Neuron (in vitro differentiated cells): ENCODE measurements around the gene SLC5A6.

Experiments used
- H2AFZ ChIP-seq: one replicate; pipeline ENCODE4 v1.6.1; 2013; ENCODE audit warnings: low read depth, mild to moderate bottlenecking, inconsistent platforms, low read length, moderate library complexity
- H3K27me3 ChIP-seq: one replicate; pipeline ENCODE4 v1.6.1; 2013; ENCODE audit warnings: low read length; ENCODE audit not compliant: insufficient read depth
- H3K36me3 ChIP-seq: one replicate; pipeline ENCODE4 v1.6.1; 2013; ENCODE audit warnings: low read length; ENCODE audit not compliant: insufficient read depth
- H3K4me1 ChIP-seq: one replicate; pipeline ENCODE4 v1.6.1; 2013; ENCODE audit warnings: low read length; ENCODE audit not compliant: insufficient read depth
- H3K4me3 ChIP-seq: 2 replicates; pipeline ENCODE4 v1.5.1; 2013; ENCODE audit warnings: mild to moderate bottlenecking, low read length, moderate library complexity
- H3K9me3 ChIP-seq: one replicate; pipeline ENCODE4 v1.6.1; 2013; ENCODE audit warnings: low read length

Gene SLC5A6

DNA sequence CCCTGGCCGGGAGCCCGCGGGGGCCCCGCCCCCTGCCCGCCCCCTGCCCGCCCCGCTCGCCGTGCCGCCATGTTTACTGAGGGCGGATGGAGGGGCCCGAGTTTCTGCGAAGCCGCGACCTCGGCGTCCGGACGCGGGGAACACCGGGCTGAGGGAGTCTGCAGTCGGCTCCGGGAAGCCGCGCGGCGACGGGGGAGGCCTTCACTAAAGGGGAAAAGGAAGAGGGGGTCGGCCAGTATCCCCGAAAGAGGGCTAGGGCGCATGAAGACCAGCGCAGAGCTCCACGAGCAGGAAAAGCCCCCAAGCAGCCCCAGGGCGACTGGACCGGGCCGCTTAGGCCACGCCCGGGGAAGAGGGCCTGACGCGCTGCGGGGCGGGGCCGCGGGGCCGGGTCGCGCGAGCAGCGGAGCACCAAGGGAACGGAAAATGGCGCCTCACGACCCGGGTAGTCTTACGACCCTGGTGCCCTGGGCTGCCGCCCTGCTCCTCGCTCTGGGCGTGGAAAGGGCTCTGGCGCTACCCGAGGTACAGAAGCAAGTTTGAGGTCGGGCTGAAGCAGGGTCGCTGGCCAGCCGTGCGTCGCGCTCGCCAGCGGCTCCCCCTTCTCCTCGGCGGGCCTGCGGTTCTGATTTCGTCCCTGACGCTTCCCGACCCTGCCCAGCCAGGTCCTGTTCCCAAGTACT, at the start of gene SLC5A6, which contains the start of gene ATRAID:
Gene SLC5A6, minus strand, starts transcription at position 326 of the 683 bp plus-strand sequence. CDS start 4,618 bp downstream, outside the sequence.
Gene ATRAID, plus strand, starts transcription at position 99 of the 683 bp plus-strand sequence. Its CDS starts 328 bp downstream, at position 427.
- no peaks in the 10 kb centered on the region for H3K9me3 ChIP-seq
- no peaks in the 10 kb centered on the region for H3K27me3 ChIP-seq
- H2AFZ ChIP-seq: peak within 1 kb of the TSS; percentile 79
- peak within 1 kb of the TSS; percentile 89 for H3K4me3 ChIP-seq
- peaks cover 11% of the 10 kb centered on the region for H3K4me1 ChIP-seq
- peaks cover 39% of the 10 kb centered on the region for H3K36me3 ChIP-seq

DNA sequence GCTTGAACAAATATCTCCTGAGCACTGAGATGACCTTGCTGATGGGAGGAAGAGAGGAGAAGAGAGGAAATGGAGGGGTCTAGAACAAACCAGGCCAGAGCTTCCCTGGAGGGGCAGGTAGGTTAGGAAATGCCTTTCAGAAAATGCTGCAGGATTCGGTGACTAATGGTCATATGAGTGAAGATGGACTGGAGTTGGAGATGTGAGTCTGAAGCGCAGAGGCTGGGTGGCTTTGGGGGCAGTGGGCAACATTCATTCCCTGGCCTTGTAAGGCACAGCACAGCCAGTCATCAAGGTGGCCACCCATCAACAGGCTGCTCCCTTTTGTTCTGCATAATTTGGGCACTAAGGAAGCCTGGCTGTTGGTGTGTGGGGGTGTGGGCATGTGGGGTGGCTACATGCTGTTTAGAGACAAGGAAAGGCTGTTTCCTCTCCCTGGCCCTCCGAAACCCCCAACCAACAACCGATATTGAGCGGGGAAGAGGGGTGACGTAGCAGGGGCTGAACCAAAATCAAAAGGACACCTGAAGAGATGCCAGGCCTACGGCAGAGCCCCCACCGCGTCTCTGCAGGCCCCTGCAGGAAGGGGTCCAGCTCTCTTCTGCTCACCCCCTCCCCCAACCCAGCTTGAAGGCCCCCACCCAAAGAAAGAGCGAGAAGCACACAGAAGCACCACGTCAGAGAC, 49.3 kb upstream of the SLC5A6 start:
- Histone ChIP-seq H3K4me3 (no peak overlapping the region), H2AFZ (peak overlapping the region; percentile 49)

DNA sequence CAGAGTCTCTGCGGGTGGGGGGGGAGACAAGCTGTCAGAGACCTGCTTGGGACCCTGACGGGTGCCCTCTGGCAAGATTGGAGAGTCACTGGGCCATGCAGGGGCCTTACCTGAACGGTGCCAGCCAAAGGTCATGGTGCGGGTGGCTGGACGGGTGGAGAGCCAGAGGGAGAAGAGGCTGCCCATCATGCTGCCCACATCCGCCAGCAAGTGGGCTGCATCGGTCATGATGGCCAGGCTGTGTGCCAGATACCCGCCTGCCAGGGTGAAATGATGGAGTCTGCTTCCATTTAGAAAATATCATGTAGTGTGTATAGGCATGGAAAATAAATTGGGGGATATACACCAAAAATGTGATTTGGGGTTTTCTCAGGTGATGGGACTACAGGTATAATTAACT, 46.0 kb upstream of the SLC5A6 start:
- H3K4me3 ChIP-seq: no peak overlapping the region
- H3K9me3 ChIP-seq: no peaks in the 10 kb centered on the region
- H2AFZ ChIP-seq: no peak overlapping the region
- no peaks in the 10 kb centered on the region for H3K36me3 ChIP-seq
- H3K4me1 ChIP-seq: peaks cover under 1% of the 10 kb centered on the region
- peaks cover 76% of the 10 kb centered on the region for H3K27me3 ChIP-seq

More for the DNA sequence above, 49.3 kb upstream of the SLC5A6 start:
- Histone ChIP-seq H3K27me3 (peaks cover 89% of the 10 kb centered on the region), H3K4me1 (peaks cover 14% of the 10 kb centered on the region), H3K9me3 (no peaks in the 10 kb centered on the region), H3K36me3 (no peaks in the 10 kb centered on the region)

GRCh38 chr2:27256855-27257454, 44.9 kb upstream of the SLC5A6 start:
- no peaks in the 10 kb centered on the region for H3K36me3 ChIP-seq
- H3K4me3 ChIP-seq: no peak overlapping the region
- no peak overlapping the region for H2AFZ ChIP-seq
- no peaks in the 10 kb centered on the region for H3K4me1 ChIP-seq
- no peaks in the 10 kb centered on the region for H3K9me3 ChIP-seq
- peaks cover 70% of the 10 kb centered on the region for H3K27me3 ChIP-seq

GRCh38 chr2:27255660-27256059, 43.6 kb upstream of the SLC5A6 start:
- H3K36me3 ChIP-seq: no peaks in the 10 kb centered on the region
- no peak overlapping the region for H3K4me3 ChIP-seq
- H3K4me1 ChIP-seq: no peaks in the 10 kb centered on the region
- no peaks in the 10 kb centered on the region for H3K9me3 ChIP-seq
- peaks cover 68% of the 10 kb centered on the region for H3K27me3 ChIP-seq
- H2AFZ ChIP-seq: no peak overlapping the region

GRCh38 chr2:27255187-27255586, 43.1 kb upstream of the SLC5A6 start:
- Histone ChIP-seq H3K4me1 (peaks cover 4% of the 10 kb centered on the region), H3K4me3 (no peak overlapping the region), H3K36me3 (no peaks in the 10 kb centered on the region), H2AFZ (no peak overlapping the region), H3K9me3 (no peaks in the 10 kb centered on the region), H3K27me3 (peaks cover 63% of the 10 kb centered on the region)

DNA sequence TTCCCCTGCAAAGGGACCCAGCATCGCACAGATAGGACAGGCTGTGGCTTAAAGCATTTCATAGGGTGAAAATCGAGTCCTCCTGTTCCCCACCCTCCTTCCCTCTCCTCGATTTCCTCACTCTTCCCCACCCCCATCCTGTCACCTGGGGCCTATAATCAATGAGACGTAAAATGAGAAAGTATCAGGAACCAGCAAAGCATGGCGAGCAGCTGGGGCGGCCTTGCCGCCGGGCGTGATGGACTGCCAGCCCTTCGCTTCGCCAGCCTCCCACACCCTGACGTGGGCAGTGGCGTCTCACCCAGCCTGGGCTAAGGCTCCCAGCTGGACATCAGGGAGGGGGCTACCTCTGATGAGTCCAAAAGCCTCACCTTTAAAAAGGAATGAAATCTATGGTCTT, 39.7 kb upstream of the SLC5A6 start:
- no peak overlapping the region for H3K4me3 ChIP-seq
- no peaks in the 10 kb centered on the region for H3K36me3 ChIP-seq
- peaks cover 35% of the 10 kb centered on the region for H3K27me3 ChIP-seq
- peaks cover 4% of the 10 kb centered on the region for H3K4me1 ChIP-seq
- no peaks in the 10 kb centered on the region for H3K9me3 ChIP-seq
- H2AFZ ChIP-seq: no peak overlapping the region

DNA sequence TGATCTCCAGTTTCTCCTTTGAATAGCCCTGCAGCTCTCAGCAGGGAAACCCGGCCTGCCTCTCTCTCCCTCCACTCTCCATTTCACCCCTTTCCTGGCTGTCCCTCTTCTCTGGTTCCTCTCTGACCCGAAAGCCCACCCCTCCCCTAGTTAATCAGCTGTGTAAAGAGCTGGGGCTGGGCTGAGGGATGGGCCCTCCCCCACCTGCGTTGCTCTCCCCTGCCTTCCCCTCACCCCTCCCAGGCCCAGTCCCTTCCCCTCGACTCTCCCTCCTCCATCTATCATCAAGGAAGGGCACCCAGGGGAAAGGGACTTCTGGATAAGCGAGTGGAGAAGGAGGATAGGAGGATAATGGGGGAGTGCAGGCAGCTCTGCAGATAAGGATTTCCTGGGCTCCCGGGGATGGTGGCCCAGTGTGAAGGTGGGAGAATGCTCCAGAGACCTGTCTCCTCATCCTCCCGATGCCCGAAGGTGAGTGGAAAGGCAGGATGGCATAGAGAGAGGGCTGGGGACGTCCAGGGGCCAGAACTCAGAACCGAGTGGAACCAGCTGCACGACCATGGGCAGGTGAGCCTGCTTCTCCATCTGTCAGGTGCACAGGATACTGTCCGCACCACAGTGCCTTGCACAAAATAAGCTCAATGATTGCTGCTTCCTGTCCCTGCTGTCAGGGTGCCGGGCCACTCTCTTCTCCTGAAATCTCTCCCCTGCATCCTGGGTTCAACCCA, 38.7 kb upstream of the SLC5A6 start:
- Histone ChIP-seq H3K36me3 (no peaks in the 10 kb centered on the region), H3K9me3 (no peaks in the 10 kb centered on the region), H3K4me3 (peak overlapping the region; percentile 2), H2AFZ (peak overlapping the region; percentile 41), H3K27me3 (peaks cover 26% of the 10 kb centered on the region), H3K4me1 (peaks cover 4% of the 10 kb centered on the region)

DNA sequence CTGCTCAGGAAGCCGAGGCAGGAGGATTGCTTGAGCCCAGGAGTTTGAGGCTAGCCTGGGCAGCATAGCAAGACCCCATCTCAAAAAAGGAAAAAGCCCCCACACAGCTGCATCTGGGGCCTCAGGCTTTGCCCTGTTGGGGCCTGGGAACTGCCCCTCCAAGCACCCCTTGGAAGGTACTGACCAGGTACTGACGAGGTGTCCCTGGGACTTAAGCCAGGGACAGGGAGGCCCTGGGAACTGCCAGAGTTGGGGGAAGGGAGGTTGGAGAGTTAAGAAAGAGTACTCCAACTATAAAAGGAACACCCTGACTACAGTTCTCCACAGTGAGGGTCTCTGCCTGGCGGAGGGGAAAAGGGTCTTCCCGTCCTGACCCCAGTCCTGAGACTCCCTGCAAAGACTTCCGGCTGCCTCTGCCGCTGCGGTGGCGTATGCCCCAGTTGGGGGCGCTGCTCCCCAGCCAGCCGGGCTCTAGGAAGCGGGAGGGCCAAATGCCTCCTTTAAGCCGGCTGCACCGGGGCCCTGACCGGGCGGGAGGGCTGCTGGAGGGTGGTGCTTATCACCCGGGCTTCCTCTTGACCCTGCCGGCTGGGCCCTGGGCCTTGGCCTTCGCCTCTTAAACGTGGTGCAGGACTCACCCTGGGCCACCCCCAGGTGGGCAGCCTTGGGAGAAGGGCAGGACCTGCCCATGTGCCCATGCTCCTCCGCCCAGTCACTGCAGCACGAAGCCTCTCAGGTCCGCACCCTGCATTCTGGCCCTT, 38.0 kb upstream of the SLC5A6 start:
- peaks cover 4% of the 10 kb centered on the region for H3K4me1 ChIP-seq
- no peaks in the 10 kb centered on the region for H3K9me3 ChIP-seq
- peak overlapping the region; percentile 41 for H2AFZ ChIP-seq
- peaks cover 20% of the 10 kb centered on the region for H3K27me3 ChIP-seq
- H3K4me3 ChIP-seq: peak overlapping the region; percentile 2
- H3K36me3 ChIP-seq: no peaks in the 10 kb centered on the region

- peaks cover 3% of the 10 kb centered on the region for H3K36me3 ChIP-seq
- H3K4me1 ChIP-seq: peaks cover 4% of the 10 kb centered on the region
- H3K9me3 ChIP-seq: no peaks in the 10 kb centered on the region
Measured at GRCh38 chr2:27249159-27249890, 37.3 kb upstream of the SLC5A6 start.

GRCh38 chr2:27247893-27248292, 35.8 kb upstream of the SLC5A6 start:
- Histone ChIP-seq H3K27me3 (peaks cover 12% of the 10 kb centered on the region), H3K4me1 (peaks cover 4% of the 10 kb centered on the region), H3K9me3 (no peaks in the 10 kb centered on the region), H3K36me3 (peaks cover 17% of the 10 kb centered on the region), H2AFZ (no peak overlapping the region), H3K4me3 (no peak overlapping the region)

More at GRCh38 chr2:27249159-27249890, 37.3 kb upstream of the SLC5A6 start:
- peaks cover 16% of the 10 kb centered on the region for H3K27me3 ChIP-seq
- H3K4me3 ChIP-seq: no peak overlapping the region
- H2AFZ ChIP-seq: no peak overlapping the region

- Histone ChIP-seq H3K36me3 (peaks cover 40% of the 10 kb centered on the region), H3K4me3 (no peak overlapping the region), H2AFZ (no peak overlapping the region), H3K9me3 (no peaks in the 10 kb centered on the region), H3K27me3 (no peaks in the 10 kb centered on the region), H3K4me1 (peaks cover 4% of the 10 kb centered on the region)
Measured at GRCh38 chr2:27245626-27246025, 33.6 kb upstream of the SLC5A6 start.
